ENCODE data around the gene PLG.
"Not testable (repeated sequence)": the region's sequence is repeated elsewhere in the genome, so short reads cannot be mapped to it uniquely, and the experiment has no call there.

Gene PLG

GRCh38 chr6:160701918-160702680 is at the start of gene PLG:
Gene PLG, plus strand, starts transcription at chr6:160702244. Its CDS starts 61 bp downstream, at chr6:160702305.
- DNase-seq (ENCODE audit: low read depth in 3 of 3), result not testable (repeated sequence)

GRCh38 chr6:160659562-160659961 is 42.5 kb upstream of the PLG start:
- no peak for DNase-seq (ENCODE audit: low read depth in 3 of 3)

- DNase-seq (ENCODE audit: low read depth in 3 of 3), result no peak
Measured at GRCh38 chr6:160661216-160661615, 40.8 kb upstream of the PLG start.

- no peak for DNase-seq (ENCODE audit: low read depth in 3 of 3)
Measured at GRCh38 chr6:160662429-160662828, 39.6 kb upstream of the PLG start.

GRCh38 chr6:160662842-160663241 is 39.2 kb upstream of the PLG start:
- no peak for DNase-seq (ENCODE audit: low read depth in 3 of 3)

GRCh38 chr6:160664198-160664597 is 37.8 kb upstream of the PLG start, which contains the start of gene LPA:
Gene LPA, minus strand, starts transcription at chr6:160664275. Its CDS starts 61 bp downstream, at chr6:160664214.
- DNase-seq (ENCODE audit: low read depth in 3 of 3), result not testable (repeated sequence)

- DNase-seq (ENCODE audit: low read depth in 3 of 3), result no peak
Measured at GRCh38 chr6:160667639-160668481, 34.2 kb upstream of the PLG start.

- DNase-seq (ENCODE audit: low read depth in 3 of 3), result no peak
Measured at GRCh38 chr6:160668589-160668988, 33.5 kb upstream of the PLG start.

GRCh38 chr6:160676418-160676817 is 25.6 kb upstream of the PLG start:
- not testable (repeated sequence) for DNase-seq (ENCODE audit: low read depth in 3 of 3)

- DNase-seq (ENCODE audit: low read depth in 3 of 3), result no peak
Measured at GRCh38 chr6:160678230-160678629, 23.8 kb upstream of the PLG start.

GRCh38 chr6:160678744-160679401 is 23.2 kb upstream of the PLG start:
- DNase-seq (ENCODE audit: low read depth in 3 of 3), result no peak

GRCh38 chr6:160679402-160679769 is 22.7 kb upstream of the PLG start:
- no peak for DNase-seq (ENCODE audit: low read depth in 3 of 3)

- not testable (repeated sequence) for DNase-seq (ENCODE audit: low read depth in 3 of 3)
Measured at GRCh38 chr6:160685101-160685761, 16.8 kb upstream of the PLG start.

- DNase-seq (ENCODE audit: low read depth in 3 of 3), result no peak
Measured at GRCh38 chr6:160685762-160686450, 16.1 kb upstream of the PLG start.

- no peak for DNase-seq (ENCODE audit: low read depth in 3 of 3)
Measured at GRCh38 chr6:160690458-160690857, 11.6 kb upstream of the PLG start.

GRCh38 chr6:160691617-160692016 is 10.4 kb upstream of the PLG start:
- no peak for DNase-seq (ENCODE audit: low read depth in 3 of 3)

- no peak for DNase-seq (ENCODE audit: low read depth in 3 of 3)
Measured at GRCh38 chr6:160692369-160692959, 9.6 kb upstream of the PLG start.

- DNase-seq (ENCODE audit: low read depth in 3 of 3), result not testable (repeated sequence)
Measured at GRCh38 chr6:160695025-160695424, 7.0 kb upstream of the PLG start.

GRCh38 chr6:160695622-160696021 is 6.4 kb upstream of the PLG start:
- DNase-seq (ENCODE audit: low read depth in 3 of 3), result not testable (repeated sequence)

- DNase-seq (ENCODE audit: low read depth in 3 of 3), result not testable (repeated sequence)
Measured at GRCh38 chr6:160696884-160697283, 5.2 kb upstream of the PLG start.

- DNase-seq (ENCODE audit: low read depth in 3 of 3), result no peak
Measured at GRCh38 chr6:160697826-160698225, 4.2 kb upstream of the PLG start.

Measured in stimulated activated CD4-positive, alpha-beta T cell treated with anti-CD3 and anti-CD28 coated beads, TNF-alpha, amount 100 ng/mL, for 4 hours (primary cell).